DOHH2 (cell line): Measurements from ENCODE around the gene MVK.

ENCODE experiments used
- CTCF ChIP-seq: fragments of 200-600 bp; sonication (generic); IDR thresholded peaks from one replicate; pipeline ENCODE4 v1.5.1; 2014; ENCODE audit warnings: antibody characterized with exemption, mild to moderate bottlenecking, low read depth, low read length; ENCODE audit not compliant: poor library complexity, severe bottlenecking
- EZH2phosphoT487 ChIP-seq: fragments of 200-600 bp; sonication (generic); IDR thresholded peaks from 2 replicates; pipeline ENCODE4 v1.6.1; 2017; ENCODE audit warnings: borderline replicate concordance, mild to moderate bottlenecking, antibody characterized with exemption, low read length, moderate library complexity, mixed read lengths

GRCh38 chr12:109586385-109587296 is 13.0 kb downstream of the MVK start:
- TF ChIP-seq CTCF (no peak), EZH2phosphoT487 (no peak)
